HepG2 (cell line): ENCODE measurements around the gene VPS9D1. TPM values are rescaled to one million over a fixed set of nuclear protein-coding genes. Genes with fewer than 3 reads are reported as not detected.

Experiments used
- HMGA1 ChIP-seq: sonication (generic); formaldehyde crosslinking; conservative IDR thresholded peaks from 2 replicates; pipeline ENCODE4 v1.4.0; 2020; ENCODE audit warnings: missing genetic modification reagents
- MLLT10 ChIP-seq: sonication (generic); formaldehyde crosslinking; IDR thresholded peaks from 2 replicates; pipeline ENCODE4 v1.4.0; 2020; ENCODE audit warnings: missing genetic modification reagents
- NFAT5 ChIP-seq: sonication (generic); formaldehyde crosslinking; IDR thresholded peaks from 2 replicates; pipeline ENCODE4 v1.4.0; 2020; ENCODE audit warnings: missing genetic modification reagents
- PCBP1 ChIP-seq: fragments of 200-400 bp; formaldehyde crosslinking; IDR thresholded peaks from 2 replicates; pipeline ENCODE4 v1.6.1; 2017; ENCODE audit warnings: mild to moderate bottlenecking, low read depth, low read length, borderline replicate concordance
- RFX3 ChIP-seq: IDR thresholded peaks from 2 replicates; pipeline ENCODE4 v1.6.1; 2016; ENCODE audit warnings: missing biosample characterization, missing genetic modification reagents
- STAT6 ChIP-seq: sonication (generic); formaldehyde crosslinking; IDR thresholded peaks from 2 replicates; pipeline ENCODE4 v1.4.0; 2020; ENCODE audit warnings: missing genetic modification reagents, mild to moderate bottlenecking, borderline replicate concordance
- ZNF232 ChIP-seq: sonication (generic); formaldehyde crosslinking; IDR thresholded peaks from 2 replicates; pipeline ENCODE4 v1.4.0; 2020; ENCODE audit warnings: missing genetic modification reagents, borderline replicate concordance
- ZNF569 ChIP-seq: sonication (generic); formaldehyde crosslinking; IDR thresholded peaks from 2 replicates; pipeline ENCODE4 v1.5.0; 2020; ENCODE audit warnings: mild to moderate bottlenecking, missing genetic modification reagents, moderate library complexity, borderline replicate concordance
- ZNF790 ChIP-seq: sonication (generic); formaldehyde crosslinking; IDR thresholded peaks from 2 replicates; pipeline ENCODE4 v1.8.0; 2022; ENCODE audit warnings: missing genetic modification reagents, mild to moderate bottlenecking, borderline replicate concordance
- polyA plus RNA-seq, 8 experiments: library from polyadenylated mRNA; depleted of rRNA in 3 of 8; stranded (reverse) in 7 of 8; unstranded in 1 of 8; fragments of >200 nt; fragmentation: Illumina TruSeq in 4 of 8; extraction: Trizol in 4 of 8; gene quantifications; 2 replicates each; pipeline versions ENCODE4 v1.2.1 to v1.2.3, GENCODE V29; 2011 to 2016; ENCODE audit warnings: low read depth in 4 of 8, missing spikeins in 1 of 8, mixed read lengths in 1 of 8; ENCODE audit not compliant: insufficient read depth in 1 of 8
- total RNA-seq, 5 experiments: library from RNA; depleted of rRNA; stranded (reverse); fragments of >200 nt; fragmentation: Illumina TruSeq; extraction: Trizol; gene quantifications; 2 replicates each; pipeline ENCODE4 v1.2.3, GENCODE V29; 2016; ENCODE audit warnings: low read depth in 1 of 5
- TF ChIP-seq, protein P1 (sequence below): sonication (generic); formaldehyde crosslinking; IDR thresholded peaks from 2 replicates; pipeline ENCODE4 v1.4.0; 2020; ENCODE audit warnings: low read depth, missing genetic modification reagents
- TF ChIP-seq, protein P2 (sequence below): IDR thresholded peaks from 2 replicates; pipeline ENCODE4 v1.6.1; 2016; ENCODE audit warnings: low read depth, missing genetic modification reagents, missing compliant biosample characterization

Gene VPS9D1
- total and polyA plus RNA-seq, 2 of the 13 experiments (the other 11 are each of a cell fraction or from before 2014, with no cell fraction given): 10.1 to 13.2 TPM

GRCh38 chr16:89700100-89700648 lies 20.5 kb downstream of the VPS9D1 start (continued):
- no peak for TF ChIP-seq NFAT5 (CRISPR knock-in tag)
- TF ChIP-seq ZNF232 (CRISPR knock-in tag): no peak
- TF ChIP-seq RFX3 (CRISPR knock-in tag): peak; percentile 99
- no peak for TF ChIP-seq ZNF790
- TF ChIP-seq, protein P1, sequence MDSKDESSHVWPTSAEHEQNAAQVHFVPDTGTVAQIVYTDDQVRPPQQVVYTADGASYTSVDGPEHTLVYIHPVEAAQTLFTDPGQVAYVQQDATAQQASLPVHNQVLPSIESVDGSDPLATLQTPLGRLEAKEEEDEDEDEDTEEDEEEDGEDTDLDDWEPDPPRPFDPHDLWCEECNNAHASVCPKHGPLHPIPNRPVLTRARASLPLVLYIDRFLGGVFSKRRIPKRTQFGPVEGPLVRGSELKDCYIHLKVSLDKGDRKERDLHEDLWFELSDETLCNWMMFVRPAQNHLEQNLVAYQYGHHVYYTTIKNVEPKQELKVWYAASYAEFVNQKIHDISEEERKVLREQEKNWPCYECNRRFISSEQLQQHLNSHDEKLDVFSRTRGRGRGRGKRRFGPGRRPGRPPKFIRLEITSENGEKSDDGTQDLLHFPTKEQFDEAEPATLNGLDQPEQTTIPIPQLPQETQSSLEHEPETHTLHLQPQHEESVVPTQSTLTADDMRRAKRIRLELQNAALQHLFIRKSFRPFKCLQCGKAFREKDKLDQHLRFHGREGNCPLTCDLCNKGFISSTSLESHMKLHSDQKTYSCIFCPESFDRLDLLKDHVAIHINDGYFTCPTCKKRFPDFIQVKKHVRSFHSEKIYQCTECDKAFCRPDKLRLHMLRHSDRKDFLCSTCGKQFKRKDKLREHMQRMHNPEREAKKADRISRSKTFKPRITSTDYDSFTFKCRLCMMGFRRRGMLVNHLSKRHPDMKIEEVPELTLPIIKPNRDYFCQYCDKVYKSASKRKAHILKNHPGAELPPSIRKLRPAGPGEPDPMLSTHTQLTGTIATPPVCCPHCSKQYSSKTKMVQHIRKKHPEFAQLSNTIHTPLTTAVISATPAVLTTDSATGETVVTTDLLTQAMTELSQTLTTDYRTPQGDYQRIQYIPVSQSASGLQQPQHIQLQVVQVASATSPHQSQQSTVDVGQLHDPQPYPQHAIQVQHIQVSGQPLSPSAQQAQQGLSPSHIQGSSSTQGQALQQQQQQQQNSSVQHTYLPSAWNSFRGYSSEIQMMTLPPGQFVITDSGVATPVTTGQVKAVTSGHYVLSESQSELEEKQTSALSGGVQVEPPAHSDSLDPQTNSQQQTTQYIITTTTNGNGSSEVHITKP (CRISPR knock-in tag): no peak
- TF ChIP-seq, protein P2, sequence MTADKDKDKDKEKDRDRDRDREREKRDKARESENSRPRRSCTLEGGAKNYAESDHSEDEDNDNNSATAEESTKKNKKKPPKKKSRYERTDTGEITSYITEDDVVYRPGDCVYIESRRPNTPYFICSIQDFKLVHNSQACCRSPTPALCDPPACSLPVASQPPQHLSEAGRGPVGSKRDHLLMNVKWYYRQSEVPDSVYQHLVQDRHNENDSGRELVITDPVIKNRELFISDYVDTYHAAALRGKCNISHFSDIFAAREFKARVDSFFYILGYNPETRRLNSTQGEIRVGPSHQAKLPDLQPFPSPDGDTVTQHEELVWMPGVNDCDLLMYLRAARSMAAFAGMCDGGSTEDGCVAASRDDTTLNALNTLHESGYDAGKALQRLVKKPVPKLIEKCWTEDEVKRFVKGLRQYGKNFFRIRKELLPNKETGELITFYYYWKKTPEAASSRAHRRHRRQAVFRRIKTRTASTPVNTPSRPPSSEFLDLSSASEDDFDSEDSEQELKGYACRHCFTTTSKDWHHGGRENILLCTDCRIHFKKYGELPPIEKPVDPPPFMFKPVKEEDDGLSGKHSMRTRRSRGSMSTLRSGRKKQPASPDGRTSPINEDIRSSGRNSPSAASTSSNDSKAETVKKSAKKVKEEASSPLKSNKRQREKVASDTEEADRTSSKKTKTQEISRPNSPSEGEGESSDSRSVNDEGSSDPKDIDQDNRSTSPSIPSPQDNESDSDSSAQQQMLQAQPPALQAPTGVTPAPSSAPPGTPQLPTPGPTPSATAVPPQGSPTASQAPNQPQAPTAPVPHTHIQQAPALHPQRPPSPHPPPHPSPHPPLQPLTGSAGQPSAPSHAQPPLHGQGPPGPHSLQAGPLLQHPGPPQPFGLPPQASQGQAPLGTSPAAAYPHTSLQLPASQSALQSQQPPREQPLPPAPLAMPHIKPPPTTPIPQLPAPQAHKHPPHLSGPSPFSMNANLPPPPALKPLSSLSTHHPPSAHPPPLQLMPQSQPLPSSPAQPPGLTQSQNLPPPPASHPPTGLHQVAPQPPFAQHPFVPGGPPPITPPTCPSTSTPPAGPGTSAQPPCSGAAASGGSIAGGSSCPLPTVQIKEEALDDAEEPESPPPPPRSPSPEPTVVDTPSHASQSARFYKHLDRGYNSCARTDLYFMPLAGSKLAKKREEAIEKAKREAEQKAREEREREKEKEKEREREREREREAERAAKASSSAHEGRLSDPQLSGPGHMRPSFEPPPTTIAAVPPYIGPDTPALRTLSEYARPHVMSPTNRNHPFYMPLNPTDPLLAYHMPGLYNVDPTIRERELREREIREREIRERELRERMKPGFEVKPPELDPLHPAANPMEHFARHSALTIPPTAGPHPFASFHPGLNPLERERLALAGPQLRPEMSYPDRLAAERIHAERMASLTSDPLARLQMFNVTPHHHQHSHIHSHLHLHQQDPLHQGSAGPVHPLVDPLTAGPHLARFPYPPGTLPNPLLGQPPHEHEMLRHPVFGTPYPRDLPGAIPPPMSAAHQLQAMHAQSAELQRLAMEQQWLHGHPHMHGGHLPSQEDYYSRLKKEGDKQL (CRISPR knock-in tag): no peak
- TF ChIP-seq MLLT10: no peak
- TF ChIP-seq STAT6 (CRISPR knock-in tag): peak; percentile 99
- no peak for TF ChIP-seq ZNF569 (CRISPR knock-in tag)
- peak; percentile 71; the same call in 1 of the 2 replicates for TF ChIP-seq PCBP1
- TF ChIP-seq HMGA1: no peak
